Upper lobe of left lung (tissue), 6 donors: Measurements from ENCODE around the gene MMD2. TPM values are rescaled to one million over a fixed set of nuclear protein-coding genes. Genes with fewer than 3 reads are reported as not detected.

Source experiments
- ATAC-seq, 2 donors: fragments of 200-7000 bp; cut with Tn5 transposase; one replicate each; pipeline ENCODE4 v1.9.1; 2022; ENCODE audit warnings: mild to moderate bottlenecking in 2 of 2, moderate library complexity in 2 of 2; ENCODE audit not compliant: low FRiP score in 2 of 2
- DNase-seq, 2 donors: peaks; one replicate each; pipeline ENCODE4 v3.0.0-alpha.2; 2019 to 2020
- H3K27ac ChIP-seq, 4 donors: fragments of 200-600 bp; sonication (generic); one replicate each; pipeline ENCODE4 v1.5.1; 2016 to 2019
- H3K27me3 ChIP-seq, 4 donors: fragments of 200-600 bp; sonication (generic); one replicate each; pipeline ENCODE4 v1.5.1; 2017 to 2019
- H3K36me3 ChIP-seq, 4 donors: fragments of 200-600 bp; sonication (generic); one replicate each; pipeline ENCODE4 v1.5.1; 2016 to 2019
- H3K4me1 ChIP-seq, 4 donors: fragments of 200-600 bp; sonication (generic); one replicate each; pipeline ENCODE4 v1.5.1; 2018 to 2019
- H3K4me3 ChIP-seq, 4 donors: fragments of 200-600 bp; sonication (generic); one replicate each; pipeline ENCODE4 v1.5.1; 2017 to 2019; ENCODE audit warnings: mild to moderate bottlenecking in 2 of 4, moderate library complexity in 1 of 4
- H3K9me3 ChIP-seq, 4 donors: fragments of 200-600 bp; sonication (generic); one replicate each; pipeline ENCODE4 v1.5.1; 2018 to 2019
- CTCF ChIP-seq, 6 experiments: fragments of 450-650 bp in 4 of 6; fragments of 200-600 bp in 2 of 6; sonication (generic) in 2 of 6; IDR thresholded peaks; one replicate each; pipeline ENCODE4 v1.5.1; 2016 to 2019; ENCODE audit warnings: antibody characterized with exemption in 6 of 6
- EP300 ChIP-seq, 4 donors: sonication (generic); formaldehyde crosslinking; IDR thresholded peaks; one replicate each; pipeline ENCODE4 v1.5.1; 2017; ENCODE audit warnings: antibody characterized with exemption in 4 of 4, control low read depth in 2 of 4
- POLR2A ChIP-seq, 4 donors: fragments of 450-650 bp; IDR thresholded peaks; one replicate each; pipeline ENCODE4 v1.5.1; 2016 to 2017; ENCODE audit warnings: antibody characterized with exemption in 4 of 4, mild to moderate bottlenecking in 2 of 4
- POLR2AphosphoS5 ChIP-seq, 2 donors: sonication (generic); formaldehyde crosslinking; IDR thresholded peaks; one replicate each; pipeline ENCODE4 v1.5.1; 2017; ENCODE audit warnings: antibody characterized with exemption in 2 of 2
- WGBS, 2 donors: methylation state at CpG; one replicate each; pipeline ENCODE4 v1.1.5; 2017 to 2018; 5-methylcytosine and 5-hydroxymethylcytosine counted together
- total RNA-seq, 6 donors: library from RNA; depleted of rRNA in 4 of 6; stranded (reverse); fragments of >200 nt in 4 of 6; gene quantifications; one replicate each; pipeline versions ENCODE4 v1.1.0 to v1.2.1, GENCODE V29; 2016 to 2021
- donor health status: DM: no; HTN: no; CAD: no; lungs with moderate emphysema.
- donor health status: DM: no; HTN: yes; CAD: no; lungs with severe emphysema.

Gene MMD2
- total RNA-seq, 6 donors from 2014 or later, result not detected

GRCh38 chr7:4951304-4951703 is 7.7 kb downstream of the MMD2 start:
- Histone ChIP-seq H3K4me3 (no peak overlapping the region), H3K27ac (no peak overlapping the region), H3K9me3 (peaks cover 0 to 10% (median 3%) of the 10 kb centered on the region in 4 donors), H3K36me3 (no peaks in the 10 kb centered on the region), H3K27me3 (peaks cover 0 to 2% (median 0%) of the 10 kb centered on the region in 4 donors), H3K4me1 (no peaks in the 10 kb centered on the region)
- ATAC-seq, result no peak
- WGBS, 2 donors, result 59 to 64% methylated on average over 5 of the region's 5 CpGs
- TF ChIP-seq EP300 (IDR thresholded peaks at IDR 0.05) (no peak), POLR2A (IDR thresholded peaks at IDR 0.05) (no peak), POLR2AphosphoS5 (IDR thresholded peaks at IDR 0.05) (no peak), CTCF (IDR thresholded peaks at IDR 0.05) (no peak)
- DNase-seq, result no peak

- Histone ChIP-seq H3K4me3 (no peak overlapping the region), H3K27ac (no peak overlapping the region), H3K9me3 (peaks cover 0 to 10% (median 3%) of the 10 kb centered on the region in 4 donors), H3K4me1 (no peaks in the 10 kb centered on the region), H3K36me3 (no peaks in the 10 kb centered on the region), H3K27me3 (no peaks in the 10 kb centered on the region)
- ATAC-seq (no peak), DNase-seq (no peak)
- no peak for TF ChIP-seq CTCF (IDR thresholded peaks at IDR 0.05)
- TF ChIP-seq POLR2AphosphoS5 (IDR thresholded peaks at IDR 0.05), result no peak
- TF ChIP-seq EP300 (IDR thresholded peaks at IDR 0.05), result no peak
- TF ChIP-seq POLR2A (IDR thresholded peaks at IDR 0.05), result no peak
- WGBS, 2 donors, result 89 to 90% methylated on average over 7 of the region's 7 CpGs
Observed at GRCh38 chr7:4948402-4948801, 10.6 kb downstream of the MMD2 start.

GRCh38 chr7:4945949-4946348 is 13.0 kb downstream of the MMD2 start:
- Histone ChIP-seq H3K27me3 (no peaks in the 10 kb centered on the region), H3K9me3 (peaks cover 0 to 10% (median 3%) of the 10 kb centered on the region in 4 donors), H3K27ac (no peak overlapping the region), H3K4me1 (no peaks in the 10 kb centered on the region), H3K36me3 (no peaks in the 10 kb centered on the region), H3K4me3 (no peak overlapping the region)
- 92 to 95% methylated on average over 26 of the region's 26 CpGs for WGBS, 2 donors
- DNase-seq (peak in 1 of 2 donors; percentile 59), ATAC-seq (peak in 1 of 2 donors; percentile 57)
- no peak for TF ChIP-seq POLR2AphosphoS5 (IDR thresholded peaks at IDR 0.05)
- no peak for TF ChIP-seq POLR2A (IDR thresholded peaks at IDR 0.05)
- TF ChIP-seq CTCF (IDR thresholded peaks at IDR 0.05), result no peak
- no peak for TF ChIP-seq EP300 (IDR thresholded peaks at IDR 0.05)

DNA sequence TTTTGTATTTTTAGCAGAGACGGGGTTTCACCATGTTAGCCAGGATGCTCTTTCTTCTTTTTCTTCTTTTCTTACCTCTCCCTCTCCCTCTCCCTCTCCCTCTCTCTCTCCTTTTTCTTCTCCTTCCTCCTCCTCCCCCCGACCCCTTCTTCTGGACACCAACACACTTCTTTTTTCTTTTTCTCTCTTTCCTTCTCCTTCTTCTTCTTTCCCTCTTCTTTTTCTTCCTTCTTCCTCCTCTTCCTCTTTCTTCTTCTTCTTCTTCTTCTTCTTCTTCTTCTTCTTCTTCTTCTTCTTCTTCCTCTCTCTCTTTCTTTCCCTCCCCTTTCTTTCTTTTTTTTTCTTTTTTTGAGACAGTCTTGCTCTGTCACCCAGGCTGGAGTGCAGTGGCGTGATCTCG is 14.0 kb downstream of the MMD2 start:
- 78 to 82% methylated on average over 4 of the region's 4 CpGs for WGBS, 2 donors
- no peaks in the 10 kb centered on the region for H3K36me3 ChIP-seq
- no peak for ATAC-seq

More for the DNA sequence above, 14.0 kb downstream of the MMD2 start:
- Histone ChIP-seq H3K4me1 (no peaks in the 10 kb centered on the region), H3K9me3 (peaks cover 0 to 10% (median 3%) of the 10 kb centered on the region in 4 donors), H3K4me3 (no peak overlapping the region), H3K27ac (no peak overlapping the region), H3K27me3 (no peaks in the 10 kb centered on the region)
- no peak for TF ChIP-seq POLR2A (IDR thresholded peaks at IDR 0.05)
- TF ChIP-seq POLR2AphosphoS5 (IDR thresholded peaks at IDR 0.05), result no peak
- TF ChIP-seq EP300 (IDR thresholded peaks at IDR 0.05), result no peak
- TF ChIP-seq CTCF (IDR thresholded peaks at IDR 0.05), result no peak
- no peak for DNase-seq
